ENCODE data around the gene FRMD4A. TPM values are rescaled to one million over a fixed set of nuclear protein-coding genes. Genes with fewer than 3 reads are reported as not detected.
"Not testable (repeated sequence)": the region's sequence is repeated elsewhere in the genome, so short reads cannot be mapped to it uniquely, and the experiment has no call there.

The FRMD4A gene
- total RNA-seq, 2 donors from 2014 or later: 55.9 to 81.0 TPM

- DNase-seq (ENCODE audit: low spot score) (no peak), ATAC-seq (ENCODE audit: insufficient number of reproducible peaks, low FRiP score, low read depth) (no peak)
- Histone ChIP-seq H3K4me3 (no peak overlapping the region), H3K27ac (no peak overlapping the region), H3K9me3 (no peaks in the 10 kb centered on the region), H3K36me3 (no peaks in the 10 kb centered on the region), H3K27me3 (replicated peaks; ENCODE audit: insufficient read depth) (no peaks in the 10 kb centered on the region), H3K4me1 (ENCODE audit: control insufficient read depth in 1 of 2, low read depth in 2 of 2) (no peaks in the 10 kb centered on the region)
- TF ChIP-seq, protein P1, sequence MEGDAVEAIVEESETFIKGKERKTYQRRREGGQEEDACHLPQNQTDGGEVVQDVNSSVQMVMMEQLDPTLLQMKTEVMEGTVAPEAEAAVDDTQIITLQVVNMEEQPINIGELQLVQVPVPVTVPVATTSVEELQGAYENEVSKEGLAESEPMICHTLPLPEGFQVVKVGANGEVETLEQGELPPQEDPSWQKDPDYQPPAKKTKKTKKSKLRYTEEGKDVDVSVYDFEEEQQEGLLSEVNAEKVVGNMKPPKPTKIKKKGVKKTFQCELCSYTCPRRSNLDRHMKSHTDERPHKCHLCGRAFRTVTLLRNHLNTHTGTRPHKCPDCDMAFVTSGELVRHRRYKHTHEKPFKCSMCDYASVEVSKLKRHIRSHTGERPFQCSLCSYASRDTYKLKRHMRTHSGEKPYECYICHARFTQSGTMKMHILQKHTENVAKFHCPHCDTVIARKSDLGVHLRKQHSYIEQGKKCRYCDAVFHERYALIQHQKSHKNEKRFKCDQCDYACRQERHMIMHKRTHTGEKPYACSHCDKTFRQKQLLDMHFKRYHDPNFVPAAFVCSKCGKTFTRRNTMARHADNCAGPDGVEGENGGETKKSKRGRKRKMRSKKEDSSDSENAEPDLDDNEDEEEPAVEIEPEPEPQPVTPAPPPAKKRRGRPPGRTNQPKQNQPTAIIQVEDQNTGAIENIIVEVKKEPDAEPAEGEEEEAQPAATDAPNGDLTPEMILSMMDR (IDR thresholded peaks at IDR 0.05): no peak
Measured at GRCh38 chr10:14200698-14201544, 129.8 kb downstream of the FRMD4A start.

DNA sequence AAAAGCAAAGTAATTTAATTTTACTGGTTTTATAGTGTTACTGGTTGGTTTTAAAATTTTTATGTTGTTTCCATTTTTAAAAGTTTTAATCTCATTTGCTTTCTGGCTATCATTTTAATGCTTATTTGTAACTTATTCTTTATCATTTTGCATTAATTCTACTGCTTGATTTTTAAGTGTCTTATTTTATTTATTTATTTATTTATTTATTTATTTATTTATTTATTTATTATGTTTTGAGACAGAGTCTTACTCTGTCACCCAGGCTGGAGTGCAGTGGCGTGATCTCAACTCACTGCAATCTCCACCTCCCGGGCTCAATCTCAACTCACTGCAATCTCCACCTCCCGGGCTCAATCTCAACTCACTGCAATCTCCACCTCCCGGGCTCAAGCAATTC, 131.6 kb downstream of the FRMD4A start:
- not testable (repeated sequence) for H3K4me3 ChIP-seq; H3K36me3 ChIP-seq; H3K4me1 ChIP-seq (ENCODE audit: control insufficient read depth in 1 of 2, low read depth in 2 of 2); H3K27me3 ChIP-seq (replicated peaks; ENCODE audit: insufficient read depth); DNase-seq (ENCODE audit: low spot score); H3K27ac ChIP-seq; ATAC-seq (ENCODE audit: insufficient number of reproducible peaks, low FRiP score, low read depth); H3K9me3 ChIP-seq

DNA sequence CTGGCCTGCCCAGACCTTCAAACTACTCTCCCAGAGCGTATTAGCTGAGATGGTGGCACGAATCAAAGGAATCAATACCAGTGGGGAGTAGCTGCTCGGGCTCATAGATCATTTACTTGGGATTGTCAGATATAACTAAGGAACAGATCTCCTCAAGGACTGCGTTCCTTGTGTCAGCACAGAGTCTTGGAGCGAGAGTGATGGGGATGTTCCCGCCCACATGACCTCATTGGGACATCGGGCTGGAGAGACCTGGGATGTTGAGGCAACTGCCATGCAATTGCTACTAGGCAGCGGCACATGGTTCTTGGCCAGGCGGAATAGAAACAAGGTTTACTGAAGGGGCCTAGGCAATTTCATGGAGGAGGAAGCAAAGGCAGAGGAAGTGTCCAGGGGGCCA, 132.6 kb downstream of the FRMD4A start:
- Histone ChIP-seq H3K4me1 (ENCODE audit: control insufficient read depth in 1 of 2, low read depth in 2 of 2) (no peaks in the 10 kb centered on the region), H3K27ac (no peak overlapping the region), H3K36me3 (no peaks in the 10 kb centered on the region), H3K9me3 (no peaks in the 10 kb centered on the region), H3K4me3 (no peak overlapping the region), H3K27me3 (replicated peaks; ENCODE audit: insufficient read depth) (no peaks in the 10 kb centered on the region)
- TF ChIP-seq, protein P1 (IDR thresholded peaks at IDR 0.05): no peak
- no peak for DNase-seq (ENCODE audit: low spot score)
- ATAC-seq (ENCODE audit: insufficient number of reproducible peaks, low FRiP score, low read depth): no peak

GRCh38 chr10:14196113-14196512, 134.6 kb downstream of the FRMD4A start:
- no peaks in the 10 kb centered on the region for H3K27me3 ChIP-seq (replicated peaks; ENCODE audit: insufficient read depth)
- no peaks in the 10 kb centered on the region for H3K9me3 ChIP-seq
- ATAC-seq (ENCODE audit: insufficient number of reproducible peaks, low FRiP score, low read depth): no peak
- H3K27ac ChIP-seq: no peak overlapping the region
- TF ChIP-seq, protein P1 (IDR thresholded peaks at IDR 0.05): no peak
- no peaks in the 10 kb centered on the region for H3K4me1 ChIP-seq (ENCODE audit: control insufficient read depth in 1 of 2, low read depth in 2 of 2)
- H3K4me3 ChIP-seq: no peak overlapping the region
- H3K36me3 ChIP-seq: no peaks in the 10 kb centered on the region
- no peak for DNase-seq (ENCODE audit: low spot score)

GRCh38 chr10:14195433-14195832, 135.3 kb downstream of the FRMD4A start:
- TF ChIP-seq, protein P1 (IDR thresholded peaks at IDR 0.05): no peak
- ATAC-seq (ENCODE audit: insufficient number of reproducible peaks, low FRiP score, low read depth): no peak
- no peaks in the 10 kb centered on the region for H3K36me3 ChIP-seq

More at GRCh38 chr10:14195433-14195832, 135.3 kb downstream of the FRMD4A start:
- Histone ChIP-seq H3K9me3 (no peaks in the 10 kb centered on the region), H3K27me3 (replicated peaks; ENCODE audit: insufficient read depth) (no peaks in the 10 kb centered on the region), H3K27ac (no peak overlapping the region), H3K4me3 (no peak overlapping the region), H3K4me1 (ENCODE audit: control insufficient read depth in 1 of 2, low read depth in 2 of 2) (no peaks in the 10 kb centered on the region)
- no peak for DNase-seq (ENCODE audit: low spot score)
